ENCODE data around the gene TSLP. TPM values are rescaled to one million over a fixed set of nuclear protein-coding genes. Genes with fewer than 3 reads are reported as not detected.

TSLP gene
- total RNA-seq, 1 experiment from 2014 or later = not detected

DNA sequence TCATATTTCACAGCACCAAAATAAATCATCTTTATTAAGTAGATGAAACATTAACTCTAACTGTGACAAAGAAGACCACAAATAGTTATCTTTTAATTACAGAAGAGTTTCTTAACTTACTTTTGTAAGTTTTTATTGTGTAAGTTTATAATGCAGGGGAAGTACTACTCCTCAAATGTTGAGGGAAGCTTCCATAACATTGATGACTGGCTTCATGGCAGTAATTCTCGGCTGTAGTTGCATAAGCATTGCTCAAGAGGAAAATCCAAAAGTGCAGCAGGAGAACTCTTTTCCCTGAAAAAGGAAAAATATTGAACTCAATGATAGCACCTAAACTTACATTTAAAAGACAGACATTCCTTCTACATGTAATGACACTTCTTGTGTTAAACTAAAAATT lies 4.6 kb downstream of the TSLP start:
- Histone ChIP-seq H3K4me3 (ENCODE audit: low read depth in 2 of 2, low read length in 2 of 2) (no peak overlapping the region), H3K27me3 (ENCODE audit: control insufficient read depth, insufficient read depth, low read length) (peaks cover 29% of the 10 kb centered on the region), H3K36me3 (ENCODE audit: control insufficient read depth, insufficient read depth, low read length) (no peaks in the 10 kb centered on the region), H3K27ac (ENCODE audit: low read length) (no peak overlapping the region), H3K9me3 (ENCODE audit: control insufficient read depth, insufficient read depth, low read depth, low read length) (no peaks in the 10 kb centered on the region), H3K4me1 (ENCODE audit: control insufficient read depth, insufficient read depth, low read length) (0 out of 2 replicates have a peak, but pooled peaks cover 5% of the 10 kb centered on the region)
- CTCF ChIA-PET = no interaction called here
- TF ChIP-seq, protein P1, sequence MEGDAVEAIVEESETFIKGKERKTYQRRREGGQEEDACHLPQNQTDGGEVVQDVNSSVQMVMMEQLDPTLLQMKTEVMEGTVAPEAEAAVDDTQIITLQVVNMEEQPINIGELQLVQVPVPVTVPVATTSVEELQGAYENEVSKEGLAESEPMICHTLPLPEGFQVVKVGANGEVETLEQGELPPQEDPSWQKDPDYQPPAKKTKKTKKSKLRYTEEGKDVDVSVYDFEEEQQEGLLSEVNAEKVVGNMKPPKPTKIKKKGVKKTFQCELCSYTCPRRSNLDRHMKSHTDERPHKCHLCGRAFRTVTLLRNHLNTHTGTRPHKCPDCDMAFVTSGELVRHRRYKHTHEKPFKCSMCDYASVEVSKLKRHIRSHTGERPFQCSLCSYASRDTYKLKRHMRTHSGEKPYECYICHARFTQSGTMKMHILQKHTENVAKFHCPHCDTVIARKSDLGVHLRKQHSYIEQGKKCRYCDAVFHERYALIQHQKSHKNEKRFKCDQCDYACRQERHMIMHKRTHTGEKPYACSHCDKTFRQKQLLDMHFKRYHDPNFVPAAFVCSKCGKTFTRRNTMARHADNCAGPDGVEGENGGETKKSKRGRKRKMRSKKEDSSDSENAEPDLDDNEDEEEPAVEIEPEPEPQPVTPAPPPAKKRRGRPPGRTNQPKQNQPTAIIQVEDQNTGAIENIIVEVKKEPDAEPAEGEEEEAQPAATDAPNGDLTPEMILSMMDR (IDR thresholded peaks at IDR 0.05) = no peak
- no peak for TF ChIP-seq TCF7L2 (IDR thresholded peaks at IDR 0.05; ENCODE audit: low read depth, low read length)
- TF ChIP-seq, protein P2, sequence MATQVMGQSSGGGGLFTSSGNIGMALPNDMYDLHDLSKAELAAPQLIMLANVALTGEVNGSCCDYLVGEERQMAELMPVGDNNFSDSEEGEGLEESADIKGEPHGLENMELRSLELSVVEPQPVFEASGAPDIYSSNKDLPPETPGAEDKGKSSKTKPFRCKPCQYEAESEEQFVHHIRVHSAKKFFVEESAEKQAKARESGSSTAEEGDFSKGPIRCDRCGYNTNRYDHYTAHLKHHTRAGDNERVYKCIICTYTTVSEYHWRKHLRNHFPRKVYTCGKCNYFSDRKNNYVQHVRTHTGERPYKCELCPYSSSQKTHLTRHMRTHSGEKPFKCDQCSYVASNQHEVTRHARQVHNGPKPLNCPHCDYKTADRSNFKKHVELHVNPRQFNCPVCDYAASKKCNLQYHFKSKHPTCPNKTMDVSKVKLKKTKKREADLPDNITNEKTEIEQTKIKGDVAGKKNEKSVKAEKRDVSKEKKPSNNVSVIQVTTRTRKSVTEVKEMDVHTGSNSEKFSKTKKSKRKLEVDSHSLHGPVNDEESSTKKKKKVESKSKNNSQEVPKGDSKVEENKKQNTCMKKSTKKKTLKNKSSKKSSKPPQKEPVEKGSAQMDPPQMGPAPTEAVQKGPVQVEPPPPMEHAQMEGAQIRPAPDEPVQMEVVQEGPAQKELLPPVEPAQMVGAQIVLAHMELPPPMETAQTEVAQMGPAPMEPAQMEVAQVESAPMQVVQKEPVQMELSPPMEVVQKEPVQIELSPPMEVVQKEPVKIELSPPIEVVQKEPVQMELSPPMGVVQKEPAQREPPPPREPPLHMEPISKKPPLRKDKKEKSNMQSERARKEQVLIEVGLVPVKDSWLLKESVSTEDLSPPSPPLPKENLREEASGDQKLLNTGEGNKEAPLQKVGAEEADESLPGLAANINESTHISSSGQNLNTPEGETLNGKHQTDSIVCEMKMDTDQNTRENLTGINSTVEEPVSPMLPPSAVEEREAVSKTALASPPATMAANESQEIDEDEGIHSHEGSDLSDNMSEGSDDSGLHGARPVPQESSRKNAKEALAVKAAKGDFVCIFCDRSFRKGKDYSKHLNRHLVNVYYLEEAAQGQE (IDR thresholded peaks at IDR 0.05; ENCODE audit: insufficient read depth in 1 of 2, low read depth in 2 of 2, low read length in 1 of 2) = no peak
- no peak for TF ChIP-seq SIN3A (IDR thresholded peaks at IDR 0.05; ENCODE audit: borderline replicate concordance, insufficient read depth, low read depth, low read length)
- TF ChIP-seq POLR2AphosphoS5 (IDR thresholded peaks at IDR 0.05; ENCODE audit: low read depth, low read length) = no peak
- ATAC-seq (no peak), DNase-seq (ENCODE audit: low read depth, low spot score) (no peak)
- POLR2A ChIA-PET = no interaction called here
- no TSS peak for BruUV-seq (replicated peaks)
- in situ Hi-C loops (cut with HindIII; ENCODE audit: low pct_unique_long_range_greater_than_20kb, low sequenced_read_pairs) (no loop called here), intact Hi-C loops (cut with micrococcal nuclease; ENCODE audit: unreplicated experiment) (no loop called here)

DNA sequence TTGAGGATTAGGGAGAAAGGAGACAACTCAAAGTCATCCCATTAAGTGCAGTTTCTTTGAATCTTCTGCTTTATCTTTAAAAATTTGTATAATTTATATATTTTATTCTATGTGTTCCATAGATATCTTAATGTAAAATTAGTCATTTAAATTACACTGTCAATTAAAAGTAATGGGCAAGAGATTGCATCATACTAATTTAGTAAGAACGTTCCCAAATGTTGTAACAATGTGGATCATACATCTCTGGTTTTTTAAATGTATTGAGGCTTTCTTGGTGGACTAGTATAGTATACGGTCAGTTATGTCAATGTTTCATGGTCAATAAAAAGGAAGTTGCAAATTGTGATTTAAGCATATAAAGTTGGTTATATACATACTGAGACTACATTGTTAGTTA lies 6.2 kb downstream of the TSLP start:
- H3K36me3 ChIP-seq (ENCODE audit: control insufficient read depth, insufficient read depth, low read length) = no peaks in the 10 kb centered on the region
- H3K4me1 ChIP-seq (ENCODE audit: control insufficient read depth, insufficient read depth, low read length) = 0 out of 2 replicates have a peak, but pooled peaks cover 5% of the 10 kb centered on the region
- POLR2A ChIA-PET = no interaction called here
- no peak overlapping the region for H3K4me3 ChIP-seq (ENCODE audit: low read depth in 2 of 2, low read length in 2 of 2)
- ATAC-seq = no peak
- no TSS peak for BruUV-seq (replicated peaks)
- intact Hi-C loops (cut with micrococcal nuclease; ENCODE audit: unreplicated experiment) = no loop called here
- TF ChIP-seq, protein P2 (IDR thresholded peaks at IDR 0.05; ENCODE audit: insufficient read depth in 1 of 2, low read depth in 2 of 2, low read length in 1 of 2) = no peak
- TF ChIP-seq, protein P1 (IDR thresholded peaks at IDR 0.05) = no peak
- no peak for TF ChIP-seq POLR2AphosphoS5 (IDR thresholded peaks at IDR 0.05; ENCODE audit: low read depth, low read length)
- no peak for TF ChIP-seq TCF7L2 (IDR thresholded peaks at IDR 0.05; ENCODE audit: low read depth, low read length)
- TF ChIP-seq SIN3A (IDR thresholded peaks at IDR 0.05; ENCODE audit: borderline replicate concordance, insufficient read depth, low read depth, low read length) = no peak
- peaks cover 19% of the 10 kb centered on the region for H3K27me3 ChIP-seq (ENCODE audit: control insufficient read depth, insufficient read depth, low read length)
- H3K9me3 ChIP-seq (ENCODE audit: control insufficient read depth, insufficient read depth, low read depth, low read length) = no peaks in the 10 kb centered on the region
- no peak overlapping the region for H3K27ac ChIP-seq (ENCODE audit: low read length)
- no peak for DNase-seq (ENCODE audit: low read depth, low spot score)
- CTCF ChIA-PET = no interaction called here
- in situ Hi-C loops (cut with HindIII; ENCODE audit: low pct_unique_long_range_greater_than_20kb, low sequenced_read_pairs) = no loop called here

All from Panc1 (cell line).